ENCODE measurements around the gene DROSHA. TPM values are rescaled to one million over a fixed set of nuclear protein-coding genes. Genes with fewer than 3 reads are reported as not detected.
"Not testable (repeated sequence)": the region's sequence is repeated elsewhere in the genome, so short reads cannot be mapped to it uniquely, and the experiment has no call there.

Gene DROSHA
- polyA plus RNA-seq, 1 donor (not counting 4 experiments of a cell fraction or from before 2014, with no cell fraction given), result 39.9 TPM

DNA sequence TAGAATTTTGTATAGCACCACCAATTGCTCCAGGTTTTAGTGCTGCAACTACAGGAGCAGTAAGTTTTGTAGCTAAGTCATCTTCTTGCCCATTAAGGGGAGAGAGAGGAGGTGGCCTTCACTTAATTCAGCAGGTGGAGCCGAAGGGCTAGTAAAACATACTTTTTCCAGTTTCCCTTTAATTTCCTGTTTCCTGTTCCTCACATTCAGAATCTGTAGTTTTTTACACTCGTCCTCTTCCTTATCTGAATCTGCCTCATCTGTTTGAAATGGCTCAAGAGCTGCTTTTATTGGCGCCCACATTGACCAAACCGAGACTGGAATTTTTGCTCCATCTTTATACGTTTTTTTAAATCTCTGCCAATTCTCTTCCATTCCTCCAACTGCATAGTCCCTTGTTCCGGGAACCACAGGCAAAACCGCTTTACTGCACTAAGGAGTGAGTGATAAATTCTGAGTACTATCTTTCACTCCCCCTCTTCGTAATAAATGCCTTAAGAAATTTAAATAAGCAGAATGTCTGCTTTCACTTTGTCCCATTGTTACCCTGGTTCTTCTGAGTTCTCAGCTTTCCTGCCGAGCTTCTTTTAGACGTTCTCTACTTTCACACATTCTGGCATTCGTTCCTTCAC is 133.9 kb downstream of the DROSHA start:
- no peak overlapping the region for H3K9ac ChIP-seq (ENCODE audit: control insufficient read depth, extremely low read depth, insufficient read depth, low read length)
- H3K27ac ChIP-seq (ENCODE audit: control insufficient read depth, insufficient read depth, low read length), result no peak overlapping the region
- peaks cover 2% of the 10 kb centered on the region for H3K4me1 ChIP-seq (ENCODE audit: control insufficient read depth, extremely low read depth, insufficient read depth, low read length)
- DNase-seq (ENCODE audit: low read depth, low spot score) (no peak), FAIRE-seq (no peak)
- no peaks in the 10 kb centered on the region for H3K27me3 ChIP-seq (ENCODE audit: control insufficient read depth, extremely low read depth, insufficient read depth, low read length)
- peaks cover 0 to 2% of the 10 kb centered on the region in 2 experiments for H3K36me3 ChIP-seq (ENCODE audit: control insufficient read depth in 2 of 2, extremely low read depth in 1 of 2, insufficient read depth in 2 of 2, low read length in 2 of 2)
- no peaks in the 10 kb centered on the region for H3K79me2 ChIP-seq (ENCODE audit: control insufficient read depth, insufficient read depth, low read length)
- dilution Hi-C loops (cut with MboI; ENCODE audit: extremely low pct_ligation_motif_present, low sequenced_read_pairs), result no loop called here
- TF ChIP-seq, protein P1, sequence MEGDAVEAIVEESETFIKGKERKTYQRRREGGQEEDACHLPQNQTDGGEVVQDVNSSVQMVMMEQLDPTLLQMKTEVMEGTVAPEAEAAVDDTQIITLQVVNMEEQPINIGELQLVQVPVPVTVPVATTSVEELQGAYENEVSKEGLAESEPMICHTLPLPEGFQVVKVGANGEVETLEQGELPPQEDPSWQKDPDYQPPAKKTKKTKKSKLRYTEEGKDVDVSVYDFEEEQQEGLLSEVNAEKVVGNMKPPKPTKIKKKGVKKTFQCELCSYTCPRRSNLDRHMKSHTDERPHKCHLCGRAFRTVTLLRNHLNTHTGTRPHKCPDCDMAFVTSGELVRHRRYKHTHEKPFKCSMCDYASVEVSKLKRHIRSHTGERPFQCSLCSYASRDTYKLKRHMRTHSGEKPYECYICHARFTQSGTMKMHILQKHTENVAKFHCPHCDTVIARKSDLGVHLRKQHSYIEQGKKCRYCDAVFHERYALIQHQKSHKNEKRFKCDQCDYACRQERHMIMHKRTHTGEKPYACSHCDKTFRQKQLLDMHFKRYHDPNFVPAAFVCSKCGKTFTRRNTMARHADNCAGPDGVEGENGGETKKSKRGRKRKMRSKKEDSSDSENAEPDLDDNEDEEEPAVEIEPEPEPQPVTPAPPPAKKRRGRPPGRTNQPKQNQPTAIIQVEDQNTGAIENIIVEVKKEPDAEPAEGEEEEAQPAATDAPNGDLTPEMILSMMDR (optimal IDR thresholded peaks at IDR 0.05 in 1 of 3, IDR thresholded peaks at IDR 0.05 in 1 of 3, conservative IDR thresholded peaks at IDR 0.05 in 1 of 3; ENCODE audit: extremely low read depth in 1 of 3, insufficient read depth in 2 of 3, low read length in 3 of 3), result no peak
- no peak for TF ChIP-seq EZH2 (IDR thresholded peaks at IDR 0.05; ENCODE audit: low read length)
- H3K9me1 ChIP-seq (ENCODE audit: control insufficient read depth, extremely low read depth, insufficient read depth, low read length), result no peaks in the 10 kb centered on the region
- H2AFZ ChIP-seq (ENCODE audit: control insufficient read depth, low read length), result no peak overlapping the region
- H3K4me3 ChIP-seq (ENCODE audit: control insufficient read depth in 2 of 3, extremely low read depth in 1 of 3, insufficient read depth in 2 of 3, low read depth in 1 of 3, low read length in 3 of 3), result no peak overlapping the region
- no peaks in the 10 kb centered on the region for H3K9me3 ChIP-seq (ENCODE audit: control insufficient read depth, low read depth, low read length)
- H4K20me1 ChIP-seq (ENCODE audit: control insufficient read depth, extremely low read depth, insufficient read depth, low read length), result no peaks in the 10 kb centered on the region
- H3K4me2 ChIP-seq (ENCODE audit: control insufficient read depth, extremely low read depth, insufficient read depth, low read depth, low read length), result no peak overlapping the region

DNA sequence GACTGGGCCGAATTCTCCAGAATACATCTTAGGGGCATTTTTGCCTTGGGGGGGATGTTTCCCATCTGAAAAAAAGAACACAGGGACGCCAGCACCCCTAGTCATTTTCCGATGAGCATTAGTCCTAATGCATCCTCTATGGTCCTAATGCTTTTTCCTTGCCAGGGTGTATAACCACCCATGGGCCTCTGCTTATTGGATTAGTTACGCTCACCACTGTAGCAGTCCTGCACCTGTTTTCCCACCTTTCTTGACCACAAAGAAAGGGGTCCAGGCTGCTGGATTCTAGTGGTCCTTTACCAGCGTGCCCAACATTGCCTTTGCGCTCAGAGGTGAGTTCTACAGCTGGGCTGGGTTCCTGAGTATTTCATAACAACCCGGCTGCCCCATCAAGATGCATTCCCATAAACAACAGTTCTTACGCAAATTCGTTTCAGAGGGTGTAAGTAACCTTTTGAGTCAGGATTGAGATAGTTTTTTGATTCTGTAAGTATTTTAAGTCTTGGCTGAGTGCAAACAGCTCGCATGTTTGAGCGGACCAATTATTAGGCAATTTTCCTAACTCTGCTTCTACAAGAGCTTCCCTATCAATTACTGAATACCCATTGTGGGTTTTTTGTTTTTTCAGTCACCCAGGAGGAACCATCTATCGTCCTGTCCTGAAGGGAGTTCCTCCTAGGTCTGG is 135.1 kb downstream of the DROSHA start:
- dilution Hi-C loops (cut with MboI; ENCODE audit: extremely low pct_ligation_motif_present, low sequenced_read_pairs), result no loop called here
- TF ChIP-seq, protein P1 (optimal IDR thresholded peaks at IDR 0.05 in 1 of 3, IDR thresholded peaks at IDR 0.05 in 1 of 3, conservative IDR thresholded peaks at IDR 0.05 in 1 of 3; ENCODE audit: extremely low read depth in 1 of 3, insufficient read depth in 2 of 3, low read length in 3 of 3), result no peak
- TF ChIP-seq EZH2 (IDR thresholded peaks at IDR 0.05; ENCODE audit: low read length), result no peak
- no peak for FAIRE-seq
- Histone ChIP-seq H4K20me1 (ENCODE audit: control insufficient read depth, extremely low read depth, insufficient read depth, low read length) (no peaks in the 10 kb centered on the region), H3K27me3 (ENCODE audit: control insufficient read depth, extremely low read depth, insufficient read depth, low read length) (no peaks in the 10 kb centered on the region), H3K79me2 (ENCODE audit: control insufficient read depth, insufficient read depth, low read length) (no peaks in the 10 kb centered on the region), H3K4me2 (ENCODE audit: control insufficient read depth, extremely low read depth, insufficient read depth, low read depth, low read length) (no peak overlapping the region), H3K4me3 (ENCODE audit: control insufficient read depth in 2 of 3, extremely low read depth in 1 of 3, insufficient read depth in 2 of 3, low read depth in 1 of 3, low read length in 3 of 3) (no peak overlapping the region), H3K9me3 (ENCODE audit: control insufficient read depth, low read depth, low read length) (no peaks in the 10 kb centered on the region), H3K9ac (ENCODE audit: control insufficient read depth, extremely low read depth, insufficient read depth, low read length) (no peak overlapping the region), H3K36me3 (ENCODE audit: control insufficient read depth in 2 of 2, extremely low read depth in 1 of 2, insufficient read depth in 2 of 2, low read length in 2 of 2) (peaks cover 0 to 2% of the 10 kb centered on the region in 2 experiments), H3K4me1 (ENCODE audit: control insufficient read depth, extremely low read depth, insufficient read depth, low read length) (peaks cover 2% of the 10 kb centered on the region), H2AFZ (ENCODE audit: control insufficient read depth, low read length) (no peak overlapping the region), H3K9me1 (ENCODE audit: control insufficient read depth, extremely low read depth, insufficient read depth, low read length) (no peaks in the 10 kb centered on the region), H3K27ac (ENCODE audit: control insufficient read depth, insufficient read depth, low read length) (no peak overlapping the region)
- no peak for DNase-seq (ENCODE audit: low read depth, low spot score)

DNA sequence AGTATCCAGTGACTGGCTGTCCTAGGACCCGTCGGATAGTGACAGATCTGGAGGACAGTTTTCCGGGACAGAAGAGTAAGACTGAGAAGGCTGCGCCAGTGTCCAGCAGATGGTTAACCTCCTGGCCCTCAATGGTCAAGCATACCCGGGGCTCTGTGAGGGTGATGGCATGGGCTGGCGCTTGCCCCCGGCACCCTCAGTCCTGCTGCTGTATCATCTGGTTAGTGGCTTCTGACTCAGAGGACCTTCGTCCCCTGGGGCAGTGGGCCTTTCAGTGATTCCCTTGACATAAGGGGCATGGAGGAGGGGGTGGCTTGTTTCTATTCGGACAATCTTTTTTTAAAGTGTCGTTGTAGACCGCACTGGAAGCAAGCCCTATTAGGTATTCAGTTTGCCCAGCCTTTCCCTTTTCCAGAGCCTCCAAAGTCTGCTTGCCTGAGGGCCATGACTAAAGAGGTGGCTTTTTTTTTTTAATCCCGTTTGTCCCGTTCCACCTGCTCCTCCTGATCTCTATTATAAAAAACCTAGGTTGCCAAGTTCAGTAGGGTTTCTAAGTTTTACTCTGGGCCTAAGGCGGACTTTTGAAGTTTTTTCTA is 136.3 kb downstream of the DROSHA start:
- H2AFZ ChIP-seq (ENCODE audit: control insufficient read depth, low read length); H3K4me3 ChIP-seq (ENCODE audit: control insufficient read depth in 2 of 3, extremely low read depth in 1 of 3, insufficient read depth in 2 of 3, low read depth in 1 of 3, low read length in 3 of 3); H3K9me3 ChIP-seq (ENCODE audit: control insufficient read depth, low read depth, low read length); dilution Hi-C loops (cut with MboI; ENCODE audit: extremely low pct_ligation_motif_present, low sequenced_read_pairs); H3K79me2 ChIP-seq (ENCODE audit: control insufficient read depth, insufficient read depth, low read length); H3K4me2 ChIP-seq (ENCODE audit: control insufficient read depth, extremely low read depth, insufficient read depth, low read depth, low read length); H3K9me1 ChIP-seq (ENCODE audit: control insufficient read depth, extremely low read depth, insufficient read depth, low read length); FAIRE-seq; H4K20me1 ChIP-seq (ENCODE audit: control insufficient read depth, extremely low read depth, insufficient read depth, low read length); H3K27me3 ChIP-seq (ENCODE audit: control insufficient read depth, extremely low read depth, insufficient read depth, low read length); H3K27ac ChIP-seq (ENCODE audit: control insufficient read depth, insufficient read depth, low read length); H3K4me1 ChIP-seq (ENCODE audit: control insufficient read depth, extremely low read depth, insufficient read depth, low read length); H3K36me3 ChIP-seq (ENCODE audit: control insufficient read depth in 2 of 2, extremely low read depth in 1 of 2, insufficient read depth in 2 of 2, low read length in 2 of 2); H3K9ac ChIP-seq (ENCODE audit: control insufficient read depth, extremely low read depth, insufficient read depth, low read length); DNase-seq (ENCODE audit: low read depth, low spot score): not testable (repeated sequence)

Data from keratinocyte (primary cell).